GM04504 (cell line): Measurements from ENCODE around the gene RPUSD1.
A peak's percentile ranks its signal among the peaks of the same experiment; 100 is the strongest.
"Not testable (repeated sequence)": the region's sequence is repeated elsewhere in the genome, so short reads cannot be mapped to it uniquely, and the experiment has no call there.

Experiments used
- DNase-seq: peaks from one replicate; pipeline ENCODE4 v3.0.0-alpha.2; 2012; ENCODE audit warnings: low read depth

The RPUSD1 gene

DNA sequence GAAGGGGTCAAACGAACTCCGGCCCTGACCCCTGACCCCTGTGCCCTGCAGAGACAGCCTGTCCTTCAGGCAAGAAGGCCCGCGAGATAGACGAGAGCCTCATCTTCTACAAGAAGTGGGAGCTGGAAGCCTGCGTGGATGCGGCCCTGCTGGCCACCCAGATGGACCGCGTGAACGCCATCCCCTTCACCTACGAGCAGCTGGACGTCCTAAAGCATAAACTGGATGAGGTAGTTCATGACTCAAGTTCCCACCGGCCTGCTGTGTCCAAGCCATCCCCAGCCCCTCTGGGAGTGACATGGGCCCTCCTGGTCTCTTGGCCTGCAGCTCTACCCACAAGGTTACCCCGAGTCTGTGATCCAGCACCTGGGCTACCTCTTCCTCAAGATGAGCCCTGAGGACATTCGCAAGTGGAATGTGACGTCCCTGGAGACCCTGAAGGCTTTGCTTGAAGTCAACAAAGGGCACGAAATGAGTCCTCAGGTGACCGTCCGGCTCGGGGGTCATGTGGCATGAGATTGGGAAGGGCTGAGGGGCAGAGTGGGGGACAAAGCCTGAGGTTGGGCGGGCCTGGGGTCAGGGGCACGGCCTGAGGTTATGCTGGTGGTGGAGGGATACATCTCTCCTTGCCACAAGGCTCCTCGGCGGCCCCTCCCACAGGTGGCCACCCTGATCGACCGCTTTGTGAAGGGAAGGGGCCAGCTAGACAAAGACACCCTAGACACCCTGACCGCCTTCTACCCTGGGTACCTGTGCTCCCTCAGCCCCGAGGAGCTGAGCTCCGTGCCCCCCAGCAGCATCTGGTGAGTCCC lies 22.0 kb downstream of the RPUSD1 start:
- DNase-seq = no peak

DNA sequence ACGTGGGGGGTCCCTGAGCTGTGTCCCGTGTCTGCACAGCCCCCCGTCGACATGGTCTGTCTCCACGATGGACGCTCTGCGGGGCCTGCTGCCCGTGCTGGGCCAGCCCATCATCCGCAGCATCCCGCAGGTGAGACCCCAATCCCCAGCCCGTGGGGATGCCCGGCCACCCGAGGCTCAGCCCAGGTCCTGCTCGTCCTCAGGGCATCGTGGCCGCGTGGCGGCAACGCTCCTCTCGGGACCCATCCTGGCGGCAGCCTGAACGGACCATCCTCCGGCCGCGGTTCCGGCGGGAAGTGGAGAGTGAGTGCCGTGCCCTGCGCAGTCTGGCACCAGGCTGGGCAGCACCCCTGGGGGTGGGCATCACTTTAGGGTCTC lies 22.7 kb downstream of the RPUSD1 start:
- DNase-seq = no peak

DNA sequence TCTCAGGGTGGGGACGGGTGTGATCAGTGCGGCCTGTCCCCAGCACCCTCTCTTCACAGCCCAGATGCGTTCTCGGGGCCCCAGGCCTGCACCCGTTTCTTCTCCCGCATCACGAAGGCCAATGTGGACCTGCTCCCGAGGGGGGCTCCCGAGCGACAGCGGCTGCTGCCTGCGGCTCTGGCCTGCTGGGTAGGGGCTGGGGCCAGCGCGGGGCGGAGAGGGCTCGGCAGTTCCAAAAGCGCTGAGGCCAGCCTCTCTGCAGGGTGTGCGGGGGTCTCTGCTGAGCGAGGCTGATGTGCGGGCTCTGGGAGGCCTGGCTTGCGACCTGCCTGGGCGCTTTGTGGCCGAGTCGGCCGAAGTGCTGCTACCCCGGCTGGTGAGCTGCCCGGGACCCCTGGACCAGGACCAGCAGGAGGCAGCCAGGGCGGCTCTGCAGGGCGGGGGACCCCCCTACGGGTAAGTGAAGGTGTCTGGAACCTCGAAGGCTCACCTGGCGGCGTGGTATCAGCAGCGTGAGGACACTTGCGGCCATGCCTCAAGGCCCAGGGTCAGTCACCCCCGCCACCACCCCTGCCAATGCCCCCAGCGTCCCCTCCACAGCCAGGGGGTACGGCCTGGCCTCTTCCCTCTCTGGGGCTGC lies 23.2 kb downstream of the RPUSD1 start:
- DNase-seq = no peak

DNA sequence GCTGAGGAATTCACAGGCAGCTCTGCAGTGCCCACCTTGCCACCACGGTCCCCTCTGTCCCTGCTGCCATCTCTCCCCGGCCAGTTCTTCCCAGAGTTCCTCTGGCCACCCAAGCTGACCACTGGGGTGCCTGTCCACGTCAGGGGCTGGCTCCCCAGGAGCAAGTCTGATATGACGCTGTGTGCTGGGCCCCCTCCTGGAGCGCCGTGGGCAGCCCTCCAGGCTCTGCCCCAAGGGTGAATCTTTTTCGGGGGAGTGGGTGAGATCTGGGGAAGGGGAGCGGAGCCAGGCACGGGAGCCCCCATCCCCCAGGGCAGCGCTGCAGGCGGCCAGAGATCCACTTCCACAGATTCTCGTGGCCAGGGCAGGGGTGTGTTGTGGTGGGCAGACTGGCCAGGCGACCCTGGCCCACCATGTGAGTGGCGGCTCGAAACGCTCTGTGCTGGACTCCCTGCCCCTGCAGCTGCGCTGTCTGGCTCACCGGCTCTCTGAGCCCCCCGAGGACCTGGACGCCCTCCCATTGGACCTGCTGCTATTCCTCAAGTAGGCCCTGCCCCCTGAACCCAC lies 23.9 kb downstream of the RPUSD1 start:
- DNase-seq = no peak

DNA sequence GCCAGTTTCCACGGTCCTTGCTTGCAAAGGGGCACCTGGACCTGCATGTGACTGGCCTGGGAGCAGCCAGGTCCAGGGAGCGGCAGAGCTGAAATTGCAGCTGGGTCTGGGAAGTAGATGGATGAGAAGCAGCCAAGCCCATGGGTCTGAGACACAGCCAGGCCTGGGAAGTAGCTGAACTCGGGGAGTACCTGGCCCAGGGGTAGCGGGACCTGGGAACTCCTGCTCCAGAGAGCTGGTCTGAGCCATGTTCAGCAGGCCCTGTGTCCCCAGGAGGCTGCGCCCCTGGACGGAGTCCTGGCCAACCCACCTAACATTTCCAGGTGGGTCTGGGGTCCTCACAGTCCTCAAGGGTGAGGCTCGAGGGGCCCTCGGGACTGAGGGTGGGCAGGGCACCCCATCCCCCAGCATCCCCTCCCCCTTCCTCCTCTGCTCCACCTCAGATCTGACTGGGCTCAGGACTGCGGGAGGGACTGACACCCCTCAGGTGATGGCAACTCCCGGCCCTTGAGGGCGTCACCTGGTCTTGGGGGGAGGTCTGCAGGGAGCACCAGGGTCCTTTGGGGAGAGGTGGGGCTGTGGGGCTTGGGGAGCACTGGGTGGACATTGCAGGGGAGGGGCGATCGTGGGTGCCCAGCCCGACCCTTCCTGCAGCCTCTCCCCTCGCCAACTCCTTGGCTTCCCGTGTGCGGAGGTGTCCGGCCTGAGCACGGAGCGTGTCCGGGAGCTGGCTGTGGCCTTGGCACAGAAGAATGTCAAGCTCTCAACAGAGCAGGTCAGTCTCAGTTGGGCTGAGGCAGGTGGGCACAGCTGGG lies 24.6 kb downstream of the RPUSD1 start:
- DNase-seq = no peak

DNA sequence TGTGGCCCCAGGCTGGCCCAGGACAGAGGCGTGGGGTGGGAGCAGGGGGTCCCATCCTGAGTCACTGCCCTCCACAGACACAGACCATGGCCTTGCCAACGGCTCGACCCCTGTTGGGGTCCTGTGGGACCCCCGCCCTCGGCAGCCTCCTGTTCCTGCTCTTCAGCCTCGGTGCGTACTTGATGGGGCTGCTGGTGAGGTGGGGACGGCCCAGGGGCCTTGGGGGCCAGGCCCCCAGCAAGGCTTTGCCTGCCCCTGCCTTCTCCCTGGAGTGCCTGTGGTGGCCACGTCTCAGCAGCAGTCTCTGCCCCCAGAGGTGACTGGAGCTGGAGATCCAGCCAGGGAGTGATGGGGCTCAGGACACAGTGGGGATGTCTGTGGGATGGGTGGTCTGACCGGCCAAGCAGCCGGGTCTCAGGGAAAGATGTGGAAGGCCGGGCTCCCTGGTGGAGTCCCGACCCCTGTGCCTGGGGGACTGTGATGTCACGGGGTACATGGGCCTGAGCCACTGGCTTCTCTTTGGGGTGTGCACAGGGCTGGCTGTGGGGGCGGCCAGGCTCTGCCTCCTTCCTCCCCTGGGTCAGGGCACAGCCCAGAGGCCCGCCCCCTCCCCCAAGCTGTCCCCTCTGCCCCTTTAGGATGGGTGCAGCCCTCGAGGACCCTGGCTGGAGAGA lies 25.4 kb downstream of the RPUSD1 start:
- DNase-seq = no peak

DNA sequence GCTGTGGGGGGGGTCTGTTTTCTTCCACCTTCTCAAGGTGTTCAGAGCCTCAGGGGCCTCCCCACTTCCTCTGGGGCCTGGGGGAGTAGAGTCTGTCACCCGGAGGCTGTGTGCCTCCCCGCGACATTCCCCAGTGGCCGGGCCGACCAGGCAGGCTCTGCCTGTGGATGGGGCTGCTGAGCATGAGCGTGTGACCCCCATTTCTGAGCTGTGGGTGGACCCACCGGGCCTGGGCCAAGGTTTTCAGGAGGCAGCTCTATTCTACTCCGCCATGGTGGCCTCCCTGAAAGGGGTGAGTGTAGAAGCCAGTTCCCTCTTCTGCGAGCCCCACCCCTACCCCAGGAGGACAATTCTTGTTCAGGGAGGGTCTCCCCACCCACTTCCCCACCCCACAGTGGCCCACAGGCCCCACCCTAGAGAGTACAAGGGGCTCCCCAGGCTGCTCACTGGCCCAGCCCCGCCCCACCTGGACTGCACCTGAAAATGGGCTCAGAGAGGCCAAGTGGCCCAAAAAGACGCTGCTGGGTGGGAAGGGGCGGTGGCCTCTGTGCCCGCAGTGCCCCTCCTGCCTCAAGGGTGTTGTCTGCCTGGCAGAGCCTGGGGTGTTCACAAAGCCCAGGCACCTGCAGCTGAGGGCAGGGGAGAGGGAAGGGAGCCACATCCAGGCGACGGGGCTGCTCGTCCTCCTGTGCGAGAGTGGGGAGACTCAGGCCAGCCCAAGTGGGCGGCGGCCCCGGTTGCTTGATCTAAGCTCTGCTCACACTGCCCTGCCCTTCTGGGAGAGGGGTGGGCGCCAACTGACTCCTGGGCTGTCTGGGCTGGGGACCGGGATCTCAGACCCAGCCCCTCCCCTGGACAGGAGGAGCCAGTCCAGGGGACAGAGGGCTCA lies 26.3 kb downstream of the RPUSD1 start:
- no peak for DNase-seq

DNA sequence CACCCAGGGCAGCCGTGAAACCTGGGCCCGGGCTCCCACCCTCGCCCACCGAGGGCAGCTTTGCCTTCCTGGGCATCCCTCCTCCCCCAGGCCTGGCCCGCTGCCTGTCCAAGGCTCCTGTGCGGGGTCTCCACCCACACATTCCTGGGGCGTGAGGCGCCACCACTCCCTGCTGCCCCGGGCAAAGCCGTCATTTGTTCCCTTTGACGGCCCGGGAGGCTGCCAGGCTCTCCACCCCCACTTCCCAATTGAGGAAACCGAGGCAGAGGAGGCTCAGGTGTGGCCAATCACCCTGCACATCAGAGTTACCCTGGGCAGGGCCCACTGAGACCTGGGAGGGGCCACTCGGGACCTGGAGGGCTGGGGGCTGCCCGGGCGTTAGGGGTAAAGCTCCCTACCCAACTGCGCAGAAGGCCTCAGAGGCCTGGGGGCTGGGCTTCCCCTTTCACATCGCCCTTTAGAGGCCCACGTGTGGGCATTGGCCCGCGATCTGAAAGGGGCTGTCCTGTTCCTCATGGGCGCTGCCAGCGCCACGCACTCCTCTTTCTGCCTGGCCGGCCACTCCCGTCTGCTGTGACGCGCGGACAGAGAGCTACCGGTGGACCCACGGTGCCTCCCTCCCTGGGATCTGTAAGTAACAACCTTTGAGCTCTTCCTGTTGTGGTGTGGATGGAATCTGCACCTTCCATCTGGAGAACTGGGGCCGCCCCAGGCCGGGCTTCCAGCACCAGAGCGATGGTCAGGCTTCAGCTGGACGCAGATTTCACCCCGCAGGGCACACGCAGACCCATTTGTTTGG lies 27.4 kb downstream of the RPUSD1 start, which contains the start of gene MSLN:
Gene MSLN (plus strand): TSS at position 190 of the 799 bp plus-strand sequence. CDS start 1,947 bp downstream, outside the sequence.
- no peak for DNase-seq

DNA sequence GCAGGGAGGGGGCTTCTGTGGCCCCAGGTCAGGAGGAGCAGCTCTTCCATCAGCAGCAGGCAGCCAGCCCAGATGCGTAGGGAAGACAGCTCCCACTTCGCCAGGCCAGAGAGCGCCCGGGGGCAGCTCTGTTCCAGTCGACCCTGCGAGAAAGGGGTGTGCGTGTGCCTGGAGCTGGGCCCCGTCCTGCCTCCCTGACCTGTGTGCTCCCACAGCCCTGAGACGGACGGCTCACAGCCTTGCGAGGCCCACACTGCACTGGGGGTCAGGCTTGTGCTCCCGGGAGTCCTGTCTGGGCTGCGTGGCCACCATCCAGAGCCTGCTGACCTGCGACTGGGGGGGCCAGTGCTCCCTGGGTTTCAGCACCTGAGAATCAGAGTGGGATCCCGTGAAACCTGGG lies 28.1 kb downstream of the RPUSD1 start:
- DNase-seq = no peak

DNA sequence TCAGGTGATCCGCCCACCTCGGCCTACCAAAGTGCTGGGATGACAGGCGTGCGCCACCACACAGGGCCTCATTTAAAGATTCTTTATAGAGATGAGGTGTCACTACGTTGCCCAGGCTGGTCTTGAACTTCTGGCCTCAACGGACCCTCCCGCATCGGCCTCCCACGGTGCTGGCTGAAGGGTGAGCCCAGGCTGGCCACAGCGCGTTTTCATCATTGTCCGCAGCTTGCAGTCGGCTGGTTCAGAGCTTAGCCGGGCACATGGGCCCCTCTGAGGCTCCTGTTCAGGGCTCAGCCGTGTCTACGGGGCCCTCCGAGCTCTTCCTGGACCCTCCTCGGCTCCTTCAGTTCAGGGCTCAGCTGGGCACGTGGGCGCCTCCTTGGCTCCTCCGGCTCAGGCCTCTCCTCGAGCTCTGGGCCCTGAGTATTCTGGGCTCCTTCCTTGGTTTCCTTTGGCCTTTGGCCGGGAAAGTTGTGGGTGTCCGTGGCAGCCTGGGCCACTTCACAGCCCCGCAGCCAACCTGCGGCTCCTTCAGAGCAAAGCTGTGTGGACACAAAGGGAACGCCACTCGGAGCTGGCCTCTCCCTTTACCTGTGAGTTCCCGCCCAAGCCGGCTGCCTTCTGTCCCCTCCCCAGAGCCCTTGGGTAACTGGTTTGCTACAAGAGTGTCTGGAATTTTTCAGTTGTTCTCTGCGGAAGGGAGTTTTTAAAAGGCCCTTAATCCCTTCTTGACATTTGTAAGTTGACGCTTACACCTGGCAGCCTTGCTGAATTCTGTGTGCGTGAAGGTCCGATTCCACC lies 28.9 kb downstream of the RPUSD1 start:
- DNase-seq = no peak

DNA sequence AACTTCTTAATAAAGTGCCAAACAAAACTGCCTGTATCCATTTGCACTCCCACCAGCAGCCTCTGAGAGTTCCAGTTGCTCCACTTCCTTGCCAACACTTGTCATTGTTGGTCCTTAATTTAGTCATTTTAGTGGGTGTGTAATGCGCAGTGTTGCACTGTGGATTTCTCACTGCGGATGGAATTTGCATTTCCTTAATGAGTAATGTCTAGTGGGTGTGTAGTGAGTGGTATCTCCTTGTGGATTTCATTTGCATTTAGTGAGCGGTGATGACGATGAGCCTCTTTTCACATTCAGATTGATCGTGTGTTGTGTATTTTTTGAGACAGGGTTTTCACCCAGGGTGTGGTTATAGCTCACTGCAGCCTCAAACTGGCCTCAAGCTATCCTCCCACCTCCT lies 31.8 kb downstream of the RPUSD1 start:
- no peak for DNase-seq

DNA sequence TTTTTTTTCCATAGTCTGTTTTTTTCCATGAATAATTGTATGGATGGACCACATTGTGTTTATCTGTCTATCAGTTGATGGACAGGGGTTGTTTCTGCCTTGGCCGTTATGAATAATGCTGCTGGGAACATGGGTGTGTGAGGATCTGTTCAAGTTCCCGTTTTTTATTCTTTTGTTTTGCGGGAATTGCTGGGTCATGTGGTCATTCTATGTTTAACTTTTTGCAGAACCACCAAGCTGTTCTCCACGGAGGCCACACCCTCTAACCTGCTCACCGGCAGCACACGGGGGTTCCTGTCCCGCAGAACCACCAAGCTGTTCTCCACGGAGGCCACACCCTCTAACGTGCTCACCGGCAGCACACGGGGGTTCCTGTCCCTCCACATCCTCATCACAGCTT lies 33.5 kb downstream of the RPUSD1 start:
- no peak for DNase-seq

DNA sequence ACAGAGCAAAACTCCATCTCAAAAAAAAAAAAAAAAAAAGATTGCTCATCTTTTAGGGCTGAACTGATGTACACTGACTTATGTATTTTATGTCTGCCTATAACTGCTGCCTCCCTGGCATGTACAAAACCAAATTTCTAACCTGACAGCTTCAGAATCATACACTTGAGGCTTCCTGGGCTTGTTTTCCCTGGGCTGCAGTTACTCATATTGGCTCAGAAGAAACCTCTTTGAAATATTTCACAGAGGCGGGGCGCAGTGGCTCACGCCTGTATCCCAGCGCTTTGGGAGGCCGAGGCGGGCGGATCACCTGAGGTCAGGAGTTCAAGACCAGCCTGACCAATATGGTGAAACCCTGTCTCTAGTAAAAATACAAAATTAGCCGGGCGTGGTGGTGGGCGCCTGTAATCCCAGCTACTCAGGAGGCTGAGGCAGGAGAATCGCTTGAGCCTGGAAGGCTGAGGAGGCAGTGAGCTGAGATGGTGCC lies 34.0 kb downstream of the RPUSD1 start:
- not testable (repeated sequence) for DNase-seq

DNA sequence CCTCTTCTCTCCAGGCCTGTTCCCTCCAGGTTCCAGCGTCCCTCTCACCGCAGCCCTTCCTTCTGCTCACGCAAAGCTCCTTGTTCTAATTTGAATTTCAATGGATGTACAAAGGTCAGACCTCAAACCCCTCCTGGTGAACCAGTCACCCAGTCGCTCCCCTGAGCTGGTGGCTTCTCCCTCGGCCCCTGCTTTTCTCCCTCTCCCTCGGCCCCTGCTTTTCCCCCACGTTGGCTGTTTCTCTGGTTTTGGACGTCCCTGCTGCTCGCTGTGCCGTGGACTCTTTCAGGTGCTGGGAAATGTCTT lies 36.2 kb downstream of the RPUSD1 start:
- no peak for DNase-seq

DNA sequence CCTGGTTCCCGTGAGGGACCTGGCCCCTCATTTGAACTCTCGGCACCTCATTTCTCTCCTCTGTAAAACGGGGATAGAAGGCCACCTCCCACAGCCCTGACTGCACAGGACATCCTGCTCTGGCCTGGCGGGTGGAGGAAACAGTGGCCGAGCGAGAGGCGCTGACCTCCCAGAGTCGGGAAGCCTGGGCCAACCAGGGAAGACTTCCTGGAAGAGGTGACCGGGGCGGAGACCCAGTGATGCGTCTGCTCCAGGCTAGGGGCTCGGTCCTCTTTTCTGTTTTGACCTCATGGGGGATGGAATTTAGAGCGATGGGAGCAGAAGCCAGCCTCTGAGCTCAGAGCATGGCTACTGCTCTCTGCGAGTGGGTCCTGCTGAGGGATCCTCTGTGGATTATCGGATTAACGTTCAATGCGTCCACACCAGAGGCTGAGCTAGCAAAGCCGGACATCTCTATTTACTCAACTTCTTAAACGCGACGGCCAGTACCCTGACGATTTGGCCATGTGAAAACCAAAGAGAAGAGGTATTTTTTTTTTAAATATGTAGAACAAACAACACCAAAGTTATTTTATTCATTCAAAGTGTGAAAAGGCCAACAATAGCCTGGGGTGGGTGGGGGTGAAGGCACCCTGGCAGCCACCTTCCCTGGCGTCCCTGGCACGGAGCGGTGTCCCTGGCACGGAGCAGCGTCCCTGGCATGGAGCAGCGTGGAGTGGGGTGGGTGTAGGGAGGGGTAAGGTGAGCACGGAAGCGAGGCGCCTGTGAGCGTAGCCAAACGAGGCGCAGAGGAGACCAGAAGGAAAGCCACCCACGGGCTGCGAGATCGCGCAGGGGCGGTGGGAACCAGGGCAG lies 36.8 kb downstream of the RPUSD1 start:
- DNase-seq = no peak

DNA sequence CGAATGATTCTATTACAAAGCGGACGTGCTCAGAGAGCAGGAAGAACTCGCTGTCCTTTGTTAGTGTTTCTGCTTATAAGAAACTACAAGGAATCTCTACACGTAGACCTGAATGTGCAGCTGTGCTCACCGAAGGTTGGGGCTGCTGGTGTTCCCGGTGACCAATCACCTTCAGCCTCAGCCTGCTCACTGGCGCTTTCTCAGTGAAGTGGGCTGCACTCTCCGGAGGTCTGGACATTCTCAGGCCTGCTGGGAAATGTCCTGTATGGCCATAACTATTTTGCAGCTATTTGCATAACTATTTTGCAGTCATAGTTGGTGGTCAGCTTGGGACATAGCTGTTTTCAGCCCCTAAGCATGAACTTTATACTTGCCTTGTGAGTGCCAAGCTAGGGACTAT lies 37.7 kb downstream of the RPUSD1 start:
- no peak for DNase-seq

DNA sequence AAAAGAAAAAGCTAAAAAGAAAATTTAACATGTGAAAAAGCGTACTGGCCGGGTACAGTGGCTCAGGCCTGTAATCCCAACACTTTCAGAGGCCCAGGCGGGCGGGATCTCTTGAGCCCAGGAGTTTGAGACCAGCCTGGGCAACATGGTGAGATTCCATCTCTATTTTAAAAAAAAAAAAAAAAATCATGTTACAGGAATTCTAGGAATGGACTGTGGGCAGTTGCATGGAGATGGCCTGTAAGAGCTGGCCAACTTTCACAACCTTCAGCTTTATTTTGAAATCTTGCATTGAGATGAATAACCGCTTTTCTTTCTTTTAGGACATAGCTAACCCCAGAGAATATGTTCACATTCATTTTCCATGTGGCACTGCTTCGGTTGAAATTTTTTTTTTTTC lies 39.2 kb downstream of the RPUSD1 start:
- peak; percentile 76 for DNase-seq
